NCI-H446 (cell line): Measurements from ENCODE around the gene HSPA14.
"Not testable (repeated sequence)": the region's sequence is repeated elsewhere in the genome, so short reads cannot be mapped to it uniquely, and the experiment has no call there.

Experiments
- DNase-seq, 2 experiments: peaks; one replicate each; lab custom pipeline; 2025; lab: John Stamatoyannopoulos, UW

Gene HSPA14

GRCh38 chr10:14884082-14884481, 46.0 kb downstream of the HSPA14 start:
- no peak for DNase-seq

DNA sequence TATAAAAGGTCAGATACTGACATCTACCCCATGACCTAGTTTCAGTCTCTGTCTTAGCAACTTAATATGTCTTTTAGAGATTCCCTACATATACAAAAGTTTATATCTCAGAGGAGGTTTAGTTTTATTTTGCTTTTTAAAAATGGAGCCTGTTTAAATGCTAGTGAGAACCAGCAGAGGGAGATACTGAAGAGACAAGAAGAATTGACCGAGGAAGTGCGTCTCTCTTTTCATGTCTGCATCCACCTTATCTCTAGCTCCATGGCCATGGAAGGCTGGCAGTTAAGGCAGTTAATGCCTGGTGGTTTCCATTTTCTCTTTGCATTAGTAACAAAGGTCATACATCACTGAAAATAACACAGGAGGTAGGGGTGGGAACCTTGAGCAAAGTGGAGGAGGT, 51.2 kb downstream of the HSPA14 start:
- no peak for DNase-seq

- DNase-seq, result no peak
These were observed 53.0 kb downstream of the HSPA14 start for GRCh38 chr10:14891151-14891550.

- DNase-seq, result peak in 1 of 2 experiments; percentile 11
These were observed 66.2 kb downstream of the HSPA14 start for GRCh38 chr10:14904316-14904732.

DNA sequence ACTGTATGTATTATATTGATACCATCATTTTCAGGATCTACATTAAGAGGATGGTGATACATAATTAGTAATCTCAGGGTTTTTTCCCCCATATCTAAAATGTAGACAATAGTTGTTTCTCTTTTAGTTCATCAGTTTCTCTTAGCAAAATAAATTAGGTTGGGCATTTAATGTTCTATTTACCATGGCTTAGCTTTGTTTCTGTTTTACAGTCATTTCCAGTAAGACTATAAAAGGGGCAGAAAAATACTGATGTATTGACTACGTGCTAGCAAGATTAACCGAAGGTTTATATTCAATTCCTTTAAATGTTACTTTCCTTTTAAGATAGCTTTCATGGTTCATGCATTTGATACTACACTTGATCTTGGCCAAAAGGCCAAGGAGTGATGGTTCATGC, 66.8 kb downstream of the HSPA14 start:
- no peak for DNase-seq

DNA sequence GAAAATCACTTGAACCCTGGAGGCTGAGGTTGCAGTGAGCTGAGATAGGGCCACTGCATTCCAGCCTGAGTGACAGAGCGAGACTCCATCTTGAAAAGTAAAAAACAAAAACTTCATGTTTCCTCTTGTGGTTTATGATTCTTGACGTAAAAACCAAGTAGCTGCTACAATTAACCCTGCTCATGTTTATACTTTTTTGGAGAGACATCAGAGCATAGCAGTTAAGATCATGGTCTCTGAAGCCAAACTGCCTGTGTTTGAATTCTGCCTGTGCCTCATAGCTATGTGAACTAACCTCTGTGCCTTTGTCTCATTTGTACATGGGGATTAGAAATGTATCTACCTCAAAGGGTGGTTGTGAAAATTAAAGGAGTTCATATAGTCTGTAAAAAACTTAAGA, 67.8 kb downstream of the HSPA14 start:
- DNase-seq, result no peak

DNA sequence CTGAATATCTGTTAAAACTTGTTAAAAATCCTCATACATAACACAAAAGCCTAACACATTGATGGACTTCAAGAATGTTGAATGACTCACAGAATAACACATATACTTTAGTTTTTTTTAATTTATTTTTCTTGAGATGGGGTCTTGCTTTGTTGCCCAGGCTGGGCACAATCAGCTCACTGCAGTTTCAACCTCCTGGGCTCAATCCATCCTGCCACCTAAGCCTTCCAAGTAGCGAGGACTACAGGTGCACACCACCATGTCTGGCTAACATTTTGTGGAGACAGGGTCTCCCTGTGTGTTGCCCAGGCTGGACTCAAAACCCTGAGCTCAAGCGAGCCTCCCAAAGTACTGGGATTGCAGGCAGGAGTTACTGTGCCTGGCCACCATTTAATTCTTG, 68.7 kb downstream of the HSPA14 start:
- no peak for DNase-seq

- DNase-seq, result not testable (repeated sequence)
These were observed 69.5 kb downstream of the HSPA14 start for GRCh38 chr10:14907591-14907990.

GRCh38 chr10:14909101-14909500, 71.0 kb downstream of the HSPA14 start:
- DNase-seq, result no peak

DNA sequence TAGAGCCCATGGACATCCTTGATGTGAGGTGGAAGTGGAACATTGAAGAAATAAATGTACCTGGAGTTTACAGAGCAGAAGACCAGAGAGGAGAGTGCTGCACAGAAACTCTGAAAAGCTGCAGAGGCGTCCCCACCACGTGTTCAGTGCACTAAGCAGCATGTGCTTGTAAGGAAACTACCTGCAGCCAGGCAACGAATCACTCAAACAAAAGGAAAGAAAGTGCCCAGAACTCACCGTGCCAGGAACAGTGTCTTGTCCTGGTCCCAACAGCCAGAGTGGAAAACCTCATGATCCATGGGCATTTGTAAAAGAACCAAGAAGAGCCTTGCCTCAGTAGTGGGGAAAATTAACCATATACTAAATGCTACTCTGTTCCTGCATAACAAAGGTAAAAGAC, 72.8 kb downstream of the HSPA14 start:
- no peak for DNase-seq

DNA sequence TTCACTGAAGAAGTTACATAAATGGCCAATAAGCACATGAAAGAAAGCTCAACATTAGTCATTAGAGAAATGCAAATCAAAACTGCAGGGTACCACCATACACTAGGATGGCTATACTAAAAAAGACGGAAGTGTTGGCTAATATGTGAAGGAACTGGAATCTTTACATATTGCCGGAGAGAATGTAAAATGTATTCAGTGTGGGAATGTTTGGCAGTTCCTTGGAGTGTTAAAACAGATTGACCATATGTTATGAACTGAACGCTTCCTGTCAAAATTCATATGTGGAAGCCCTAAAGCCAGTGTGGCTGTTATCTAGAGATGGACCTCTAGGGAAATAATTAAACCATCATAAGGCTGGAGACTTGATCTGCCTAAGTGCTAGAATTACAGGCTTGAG, 73.7 kb downstream of the HSPA14 start:
- no peak for DNase-seq

DNA sequence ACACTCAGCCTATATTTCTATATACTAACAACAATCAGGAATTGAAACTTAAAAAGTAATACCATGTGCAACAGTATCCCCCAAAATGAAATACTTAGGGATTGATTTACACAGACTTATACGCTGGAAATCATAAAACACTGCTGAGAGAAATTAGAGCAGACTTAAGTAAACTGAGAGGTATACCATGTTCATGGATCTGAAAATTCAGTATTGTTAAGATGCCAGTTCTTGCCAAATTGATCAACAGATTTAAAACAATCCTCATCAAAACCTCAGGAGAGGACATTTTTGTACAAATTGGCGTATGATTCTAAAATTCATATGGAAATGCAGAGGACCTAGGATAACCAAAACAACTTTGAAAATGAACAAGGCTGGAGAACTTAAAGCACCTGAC, 78.5 kb downstream of the HSPA14 start:
- no peak for DNase-seq

DNA sequence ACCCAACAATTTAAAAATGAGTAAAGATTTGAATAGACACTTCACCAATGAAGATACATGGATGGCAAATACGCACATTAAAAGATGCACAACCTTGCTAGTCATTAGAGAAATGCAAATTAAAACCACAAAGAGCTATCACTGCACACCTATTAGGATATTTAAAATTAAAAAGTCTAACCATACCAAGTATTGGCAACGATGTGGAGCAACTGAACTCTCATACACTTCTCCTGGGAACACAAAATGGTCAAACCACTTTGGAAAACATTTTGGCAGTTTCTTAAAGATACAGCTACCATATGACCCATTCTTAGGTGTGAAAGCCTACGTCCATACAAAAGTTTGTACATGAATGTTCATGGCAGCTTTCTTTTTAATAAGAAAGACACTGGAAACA, 79.7 kb downstream of the HSPA14 start:
- no peak for DNase-seq

DNA sequence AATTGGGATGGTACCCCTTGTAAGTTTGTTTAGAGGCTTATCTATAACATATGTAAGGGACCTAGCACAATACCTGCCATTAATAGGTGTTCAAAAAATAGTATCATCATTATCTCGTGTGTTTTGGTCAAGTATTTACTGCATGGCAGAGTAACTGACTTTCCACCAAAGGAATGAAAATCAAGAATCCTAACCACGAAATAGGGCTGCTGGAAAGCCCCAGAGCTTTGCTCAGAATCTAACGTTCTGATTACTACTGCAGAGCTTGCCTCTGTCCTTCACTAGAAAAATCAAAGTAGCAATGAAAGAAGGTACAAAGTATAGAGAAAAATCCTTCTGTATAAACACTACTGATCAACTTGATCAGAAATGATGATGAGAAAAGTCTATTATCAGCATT, 80.9 kb downstream of the HSPA14 start:
- no peak for DNase-seq
